Esophagus muscularis mucosa (tissue), 3 donors: ENCODE measurements around the gene CSMD2.

ENCODE experiments used
- POLR2A ChIP-seq: fragments of 450-650 bp; IDR thresholded peaks from one replicate; pipeline ENCODE4 v1.6.1; 2017; ENCODE audit warnings: antibody characterized with exemption, moderate library complexity, mild to moderate bottlenecking, low read depth
- POLR2AphosphoS5 ChIP-seq, 2 donors: sonication (generic); formaldehyde crosslinking; IDR thresholded peaks; one replicate each; pipeline ENCODE4 v1.6.1; 2017; ENCODE audit warnings: antibody characterized with exemption in 2 of 2
- TF ChIP-seq, protein P1 (sequence below), 3 experiments: fragments of 200-600 bp in 2 of 3; fragments of 450-650 bp in 1 of 3; sonication (generic) in 2 of 3; IDR thresholded peaks; one replicate each; pipeline ENCODE4 v1.5.1; 2017 to 2019; ENCODE audit warnings: antibody characterized with exemption in 3 of 3, mild to moderate bottlenecking in 2 of 3, moderate library complexity in 1 of 3

DNA sequence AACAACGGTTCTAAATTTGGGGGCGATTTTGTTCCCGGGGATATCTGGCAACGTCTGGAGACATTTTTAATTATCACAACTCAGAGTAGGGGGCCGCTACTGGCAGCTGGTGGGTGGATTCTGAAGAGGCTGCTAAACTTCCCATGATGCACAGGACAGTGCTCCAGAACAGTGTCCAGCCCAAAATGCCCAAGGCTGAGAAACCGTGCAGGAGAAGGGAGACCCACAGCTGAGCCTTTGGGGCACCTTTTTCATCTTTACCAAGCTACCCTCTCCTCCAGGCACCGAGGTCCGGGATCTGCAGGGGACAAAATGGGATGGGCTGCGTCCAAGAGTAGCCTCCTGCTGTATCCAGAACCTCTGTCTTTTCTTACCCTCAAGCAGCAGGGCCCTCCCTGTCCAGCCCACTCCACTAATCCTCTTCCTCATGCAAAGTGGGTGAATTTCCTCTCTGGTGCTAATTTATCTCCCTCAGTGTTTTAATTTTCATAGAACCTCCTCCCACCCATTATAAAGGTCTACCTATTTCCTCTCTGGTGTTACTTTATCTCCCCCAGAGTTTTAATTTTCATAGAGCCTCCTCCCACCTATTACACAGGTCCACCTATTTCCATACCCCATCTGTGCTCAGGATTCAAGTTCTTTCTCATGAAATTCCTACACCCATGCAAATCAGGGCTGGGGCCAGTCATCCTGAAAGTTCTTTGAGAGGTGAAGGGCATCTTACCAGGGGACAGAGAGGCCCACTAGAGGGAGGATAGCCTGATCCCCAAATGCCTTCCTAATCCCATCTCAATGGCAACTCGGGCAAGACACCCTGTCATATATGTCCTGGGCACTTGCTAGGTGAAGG, 42.7 kb downstream of the CSMD2 start:
- TF ChIP-seq, protein P1, sequence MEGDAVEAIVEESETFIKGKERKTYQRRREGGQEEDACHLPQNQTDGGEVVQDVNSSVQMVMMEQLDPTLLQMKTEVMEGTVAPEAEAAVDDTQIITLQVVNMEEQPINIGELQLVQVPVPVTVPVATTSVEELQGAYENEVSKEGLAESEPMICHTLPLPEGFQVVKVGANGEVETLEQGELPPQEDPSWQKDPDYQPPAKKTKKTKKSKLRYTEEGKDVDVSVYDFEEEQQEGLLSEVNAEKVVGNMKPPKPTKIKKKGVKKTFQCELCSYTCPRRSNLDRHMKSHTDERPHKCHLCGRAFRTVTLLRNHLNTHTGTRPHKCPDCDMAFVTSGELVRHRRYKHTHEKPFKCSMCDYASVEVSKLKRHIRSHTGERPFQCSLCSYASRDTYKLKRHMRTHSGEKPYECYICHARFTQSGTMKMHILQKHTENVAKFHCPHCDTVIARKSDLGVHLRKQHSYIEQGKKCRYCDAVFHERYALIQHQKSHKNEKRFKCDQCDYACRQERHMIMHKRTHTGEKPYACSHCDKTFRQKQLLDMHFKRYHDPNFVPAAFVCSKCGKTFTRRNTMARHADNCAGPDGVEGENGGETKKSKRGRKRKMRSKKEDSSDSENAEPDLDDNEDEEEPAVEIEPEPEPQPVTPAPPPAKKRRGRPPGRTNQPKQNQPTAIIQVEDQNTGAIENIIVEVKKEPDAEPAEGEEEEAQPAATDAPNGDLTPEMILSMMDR (IDR thresholded peaks at IDR 0.05), result no peak
- TF ChIP-seq POLR2A (no peak), POLR2AphosphoS5 (IDR thresholded peaks at IDR 0.05) (no peak)
